Measurements from ENCODE around the gene MCCC2.
A peak's percentile ranks its signal among the peaks of the same experiment; 100 is the strongest.
"Not testable (repeated sequence)": the region's sequence is repeated elsewhere in the genome, so short reads cannot be mapped to it uniquely, and the experiment has no call there.

The MCCC2 gene

DNA sequence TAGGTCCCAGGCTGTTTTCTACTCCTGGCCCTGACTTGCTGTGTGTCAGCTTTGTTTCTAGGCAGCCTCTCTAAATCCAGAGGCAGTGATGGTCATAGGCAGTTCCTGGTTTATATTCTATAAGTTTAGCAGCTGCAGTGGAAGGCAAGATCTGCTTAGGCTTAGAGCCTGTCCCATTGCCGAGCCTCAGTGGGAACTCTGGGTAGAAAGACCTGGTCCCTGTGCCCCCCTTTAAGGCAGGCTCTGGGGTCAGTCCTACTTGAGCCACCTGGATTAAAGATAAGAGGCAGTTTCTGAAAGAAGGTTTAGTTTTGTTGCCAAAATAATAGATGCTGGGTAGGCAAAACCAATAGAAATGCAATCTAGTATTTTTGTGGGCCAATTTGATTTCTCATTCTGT, 13.6 kb downstream of the MCCC2 start:
- DNase-seq: no peak

DNA sequence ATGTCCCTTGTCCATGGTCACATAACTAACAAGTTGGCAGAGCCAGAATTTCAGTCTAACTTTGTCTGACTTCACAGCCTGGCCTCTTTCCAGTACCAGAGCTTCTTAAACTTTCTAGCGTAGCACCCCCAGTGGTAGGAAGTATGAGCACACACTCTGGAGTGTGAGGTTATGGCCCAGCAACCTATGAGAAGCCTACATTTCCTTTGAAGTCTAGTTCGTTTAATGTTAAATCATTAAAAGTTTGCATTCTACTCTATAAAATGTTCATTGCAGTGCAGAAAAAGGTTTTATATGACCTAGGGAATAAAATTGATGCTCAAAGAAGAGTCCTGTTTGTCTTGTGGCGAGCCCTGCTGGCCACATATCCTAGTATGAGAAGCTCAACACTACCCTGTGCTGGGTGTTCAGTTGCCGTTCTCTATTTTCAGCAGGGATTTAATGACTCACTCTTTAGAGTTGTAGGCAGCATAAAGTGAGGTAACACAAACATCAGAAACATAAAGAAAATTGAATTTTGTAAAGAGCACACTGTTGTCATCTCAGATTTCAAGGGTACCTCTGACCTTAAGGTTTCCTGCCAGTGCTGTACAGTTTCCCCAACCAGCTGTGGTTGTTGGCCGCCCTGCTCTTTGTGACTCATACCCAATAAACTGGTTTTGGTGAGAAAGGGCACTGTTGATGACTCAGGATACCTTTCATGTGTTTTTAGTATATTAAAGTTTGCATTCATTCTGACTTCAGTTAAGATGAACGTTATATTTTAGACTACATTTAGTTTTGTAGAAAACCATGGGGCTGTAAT, 14.3 kb downstream of the MCCC2 start:
- peak; percentile 1 for DNase-seq

DNA sequence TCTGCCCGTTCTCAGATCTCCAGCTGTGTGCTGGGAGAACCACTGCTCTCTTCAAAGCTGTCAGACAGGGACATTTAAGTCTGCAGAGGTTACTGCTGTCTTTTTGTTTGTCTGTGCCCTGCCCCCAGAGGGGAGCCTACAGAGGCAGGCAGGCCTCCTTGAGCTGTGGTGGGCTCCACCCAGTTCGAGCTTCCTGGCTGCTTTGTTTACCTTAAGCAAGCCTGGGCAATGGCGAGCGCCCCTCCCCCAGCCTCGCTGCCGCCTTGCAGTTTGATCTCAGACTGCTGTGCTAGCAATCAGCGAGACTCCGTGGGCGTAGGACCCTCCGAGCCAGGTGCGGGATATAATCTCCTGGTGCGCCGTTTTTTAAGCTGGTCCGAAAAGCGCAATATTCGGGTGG, 22.8 kb downstream of the MCCC2 start:
- DNase-seq: not testable (repeated sequence)

- DNase-seq: no peak
Observed at GRCh38 chr5:71615809-71616208, 28.7 kb downstream of the MCCC2 start.

DNA sequence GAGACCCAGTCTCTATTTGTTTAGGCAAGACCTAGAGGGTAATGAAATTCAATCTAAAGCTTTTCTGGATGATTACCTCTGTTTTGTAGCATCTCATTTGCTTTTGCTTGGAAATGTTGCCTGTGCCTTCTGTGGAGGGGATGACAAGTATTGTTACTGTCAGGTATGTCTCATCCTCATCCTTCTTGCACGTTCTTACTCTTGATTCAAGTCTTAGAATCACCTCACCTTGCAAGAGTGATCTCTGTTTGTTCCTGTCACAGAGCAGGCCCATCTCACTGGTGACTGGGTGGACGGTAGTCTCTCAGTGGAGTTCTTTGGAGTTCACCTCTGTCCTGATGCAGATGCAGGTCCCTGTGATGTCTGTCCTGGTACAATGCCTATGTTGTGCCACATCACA, 33.5 kb downstream of the MCCC2 start:
- no peak for DNase-seq

DNA sequence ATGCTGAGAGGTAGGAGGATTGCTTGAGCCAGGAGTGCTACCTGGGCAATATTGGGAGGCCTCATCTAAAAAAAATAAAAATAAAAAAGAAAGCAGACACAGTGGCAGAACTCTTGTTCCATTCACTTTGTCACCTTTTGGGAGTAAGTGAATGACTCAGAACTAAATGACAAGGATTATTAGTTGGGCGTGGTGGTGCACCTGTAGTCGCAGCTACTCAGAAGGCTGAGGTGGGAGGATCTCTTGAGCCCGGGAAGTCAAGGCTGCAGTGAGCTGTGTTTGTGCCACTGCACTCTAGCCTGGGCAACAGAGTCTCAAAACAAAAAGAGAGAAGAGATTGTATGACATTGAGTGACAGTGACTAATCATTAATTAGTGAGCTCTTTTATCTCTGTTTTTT, 34.1 kb downstream of the MCCC2 start:
- no peak for DNase-seq

GRCh38 chr5:71621741-71622140, 34.6 kb downstream of the MCCC2 start:
- no peak for DNase-seq

GRCh38 chr5:71623221-71623794, 36.2 kb downstream of the MCCC2 start:
- DNase-seq: no peak

DNA sequence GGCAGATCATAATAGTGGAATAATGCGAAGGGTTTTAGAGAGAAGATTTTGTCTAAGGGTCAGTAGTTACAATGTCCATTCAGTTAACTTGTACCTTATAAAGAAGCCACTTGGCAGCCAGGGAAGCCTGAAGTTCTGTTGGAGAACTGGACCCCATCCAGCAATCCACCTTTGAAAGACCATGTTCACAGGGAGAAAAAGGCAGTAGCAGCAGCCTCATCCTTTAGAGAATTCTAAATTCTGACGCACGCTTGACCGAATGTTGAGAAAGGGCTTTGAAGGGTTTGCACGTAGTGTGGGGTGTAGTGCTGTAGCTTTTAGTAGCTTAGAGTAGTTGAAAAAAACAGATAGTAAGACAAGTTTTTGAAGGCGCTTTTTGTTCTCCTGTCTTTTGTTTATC, 42.8 kb downstream of the MCCC2 start:
- DNase-seq: no peak

DNA sequence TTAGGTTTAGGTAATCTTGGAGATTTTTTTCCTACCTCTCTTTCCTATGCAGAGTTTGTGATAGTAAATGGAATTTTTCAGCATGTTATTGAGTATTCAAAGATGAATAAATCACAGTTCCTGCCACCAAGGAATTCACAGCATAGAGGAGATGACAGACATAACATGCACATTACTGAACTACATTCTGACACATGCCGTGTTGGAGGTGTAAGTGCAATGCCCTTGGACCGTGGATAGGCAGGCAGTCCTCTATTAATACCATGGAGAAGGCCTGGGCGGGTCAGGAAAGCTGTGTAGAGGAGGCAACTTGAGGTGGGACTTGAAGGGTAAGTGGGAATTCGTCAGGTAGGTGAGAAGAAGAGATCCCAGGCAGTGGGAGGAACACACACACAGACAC, 43.9 kb downstream of the MCCC2 start:
- DNase-seq: no peak

GRCh38 chr5:71632168-71632567, 45.0 kb downstream of the MCCC2 start:
- no peak for DNase-seq

DNA sequence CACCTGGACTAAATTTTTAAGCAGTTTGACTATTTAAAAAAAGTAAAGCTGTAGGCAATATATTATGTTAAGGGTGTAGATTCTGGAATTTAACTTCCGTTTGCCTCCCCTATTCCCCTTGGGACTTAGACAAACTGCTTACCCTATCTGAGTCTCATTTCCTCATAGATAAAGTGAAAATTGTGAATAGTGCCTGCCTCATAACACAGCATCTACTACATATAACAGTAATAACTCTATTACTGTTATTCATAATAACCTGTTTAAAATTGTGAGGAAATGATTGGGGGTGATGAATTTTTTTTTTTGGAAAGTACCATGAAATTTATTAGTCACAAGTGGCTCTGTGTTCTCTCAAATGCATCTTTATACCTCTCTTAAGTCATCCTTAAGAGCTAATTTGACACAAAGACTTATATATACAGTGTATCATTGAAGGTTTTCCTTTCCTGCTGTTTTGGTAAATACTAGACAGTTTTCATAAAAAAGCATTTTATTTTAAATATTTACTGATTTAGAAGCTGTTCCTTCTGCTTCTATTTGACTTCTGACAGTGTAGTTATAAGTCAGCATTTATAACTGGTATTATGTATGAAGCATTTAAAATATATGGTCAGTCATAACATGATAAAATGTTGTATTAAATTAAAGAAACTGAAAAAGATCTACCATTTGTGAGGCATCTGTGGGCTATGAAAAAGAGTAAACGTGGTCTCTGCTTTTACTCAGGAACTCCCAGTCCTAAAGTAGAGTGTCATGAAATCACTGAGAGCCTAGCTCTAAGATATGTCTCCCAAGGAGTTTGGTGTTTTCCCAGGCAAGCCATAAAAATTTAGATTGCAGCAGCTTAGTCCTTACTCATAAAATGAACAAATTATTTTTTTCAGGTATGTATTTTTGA, 46.4 kb downstream of the MCCC2 start:
- DNase-seq: no peak

DNA sequence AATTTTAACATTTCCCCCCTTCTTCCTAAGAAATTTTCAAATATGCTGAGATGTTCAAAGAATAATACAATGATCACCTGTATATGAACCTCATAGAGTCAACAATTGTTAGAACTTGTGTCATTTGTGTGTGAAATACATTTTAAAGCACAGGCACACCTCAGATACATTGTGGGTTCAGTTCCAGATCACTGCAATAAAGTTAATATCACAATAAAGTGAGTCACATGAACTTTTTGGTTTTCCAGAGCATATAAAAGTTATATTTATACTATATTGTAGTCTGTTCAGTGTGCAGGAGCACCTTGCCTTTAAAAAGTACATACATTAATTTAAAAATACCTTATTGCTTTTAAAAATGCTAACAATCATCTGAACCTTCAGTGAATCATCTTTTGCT, 50.0 kb downstream of the MCCC2 start:
- DNase-seq: no peak

DNA sequence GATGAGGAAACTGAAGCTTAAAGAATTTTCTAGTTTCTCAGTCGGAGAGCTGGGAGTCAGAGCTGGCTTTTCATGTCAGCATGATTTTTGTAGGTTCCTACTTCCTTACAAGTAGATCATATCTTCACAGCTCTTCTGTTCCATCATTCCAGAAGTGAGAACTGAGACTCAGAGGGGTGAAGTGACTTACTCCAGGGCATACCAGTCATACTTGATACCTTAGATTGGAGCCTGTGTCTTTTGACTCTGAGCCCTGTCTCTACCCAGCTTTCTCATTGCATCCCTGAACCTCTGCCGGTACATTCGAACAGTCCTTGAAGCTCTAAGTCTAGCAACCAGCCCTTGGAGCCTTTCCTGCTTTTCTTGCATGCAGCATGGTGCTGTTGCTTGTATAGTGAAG, 53.3 kb downstream of the MCCC2 start:
- DNase-seq: no peak

GRCh38 chr5:71645030-71645429, 57.9 kb downstream of the MCCC2 start:
- no peak for DNase-seq

DNA sequence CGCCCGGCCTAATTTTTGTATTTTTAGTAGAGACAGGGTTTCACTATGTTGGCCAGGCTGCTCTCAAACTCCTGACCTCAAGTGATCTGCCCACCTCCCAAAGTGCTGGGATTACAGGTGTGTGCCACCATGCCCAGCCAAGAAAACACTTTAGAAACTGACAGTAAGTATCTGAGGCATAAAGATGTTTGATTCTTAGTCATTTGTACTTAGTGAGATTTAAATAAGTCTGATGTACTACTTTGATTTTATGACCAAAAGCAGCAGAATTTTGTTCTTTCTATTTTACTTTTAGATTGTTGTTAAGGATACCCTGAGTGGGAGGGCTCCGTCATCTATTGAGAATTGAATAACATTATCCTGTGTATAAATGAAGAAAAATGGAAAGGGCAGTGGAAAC, 63.8 kb downstream of the MCCC2 start:
- not testable (repeated sequence) for DNase-seq

DNA sequence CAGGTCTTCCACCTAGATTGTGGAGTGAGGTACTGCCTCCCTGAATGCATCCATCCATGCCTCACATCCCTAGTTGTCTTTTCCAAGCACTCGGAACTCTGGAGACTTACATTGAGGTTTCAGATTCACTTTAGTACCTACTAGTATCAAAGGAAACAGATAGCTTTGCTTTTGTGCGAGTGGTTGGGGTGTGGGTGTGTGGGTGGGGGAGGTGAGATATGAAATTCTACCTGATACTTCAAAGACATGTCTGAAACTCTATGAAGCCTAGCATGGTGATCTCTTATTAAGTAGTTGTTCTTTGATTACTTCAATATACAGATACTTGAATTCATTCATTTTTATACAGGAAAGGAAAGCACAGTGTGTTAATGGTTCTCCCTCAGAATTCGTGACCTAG, 64.4 kb downstream of the MCCC2 start:
- DNase-seq: no peak

- DNase-seq: no peak
Observed at GRCh38 chr5:71652349-71652748, 65.2 kb downstream of the MCCC2 start.

DNA sequence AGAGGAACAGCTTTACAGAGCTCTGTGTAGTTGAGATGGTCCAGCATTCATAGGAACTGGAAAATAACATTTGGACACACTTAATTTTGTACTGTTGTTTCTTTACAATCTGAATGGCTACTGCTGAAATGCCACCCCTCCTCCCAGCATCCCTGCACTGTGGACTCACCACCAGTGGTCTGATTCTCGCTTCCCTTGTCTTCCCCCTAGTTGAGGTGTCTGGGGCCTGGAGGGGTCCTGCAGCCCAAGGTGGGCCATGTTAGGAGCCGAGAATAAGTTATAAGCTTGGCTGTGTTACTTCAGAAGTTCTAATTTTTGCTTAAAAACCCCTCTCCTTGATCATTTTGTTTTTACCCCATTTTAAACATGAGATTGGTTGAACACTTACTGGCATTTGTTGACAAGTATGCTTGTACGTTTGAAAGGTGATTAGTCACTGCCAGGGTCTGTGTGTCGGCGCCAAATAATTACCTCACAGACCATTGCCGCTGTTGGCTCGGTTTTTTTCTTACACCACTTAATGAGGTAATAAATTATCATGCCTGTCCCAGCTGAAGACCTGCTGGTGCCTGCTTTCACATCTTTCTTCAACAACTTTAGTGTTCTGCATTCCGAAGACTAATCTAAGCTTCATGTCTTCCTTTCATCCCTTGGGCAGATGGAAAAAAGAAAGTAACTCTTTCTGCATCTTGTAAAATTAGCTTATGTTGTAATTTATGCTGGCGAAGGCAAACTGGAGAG, 65.8 kb downstream of the MCCC2 start:
- DNase-seq: no peak

GRCh38 chr5:71658916-71659662, 71.9 kb downstream of the MCCC2 start:
- no peak for DNase-seq

DNA sequence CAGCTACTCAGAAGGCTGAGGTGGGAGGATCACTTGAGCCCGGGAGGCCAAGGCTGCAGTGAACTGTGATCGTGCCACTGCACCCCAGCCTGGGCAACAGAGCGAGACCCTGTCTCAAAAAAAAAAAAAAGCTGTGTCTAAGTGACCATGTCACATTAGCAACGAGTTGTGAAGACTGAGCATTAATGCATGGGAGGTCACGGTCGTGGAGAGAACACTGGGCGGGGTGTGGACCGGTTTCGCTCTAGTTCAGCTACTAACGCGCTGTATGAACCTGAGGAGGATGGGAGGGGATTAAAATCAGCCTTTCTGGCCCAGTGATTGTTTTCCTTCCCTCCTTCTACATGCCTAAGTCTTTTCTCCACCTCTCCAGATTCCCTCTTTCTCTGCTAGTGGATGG, 75.2 kb downstream of the MCCC2 start:
- DNase-seq: no peak

Measured in NCI-H1436 treated with DMSO at 0.1 percent for 48 hours (cell line).